ENCODE data around the gene RAB3IP. TPM values are rescaled to one million over a fixed set of nuclear protein-coding genes. Genes with fewer than 3 reads are reported as not detected.

The RAB3IP gene
- total RNA-seq, 1 donor from 2014 or later: 29.6 TPM

- H3K36me3 ChIP-seq: no peaks in the 10 kb centered on the region
- no peak overlapping the region for H3K27ac ChIP-seq
- H3K4me3 ChIP-seq: no peak overlapping the region
- peaks cover 4% of the 10 kb centered on the region for H3K4me1 ChIP-seq
- H3K9me3 ChIP-seq: no peaks in the 10 kb centered on the region
- no peak for TF ChIP-seq CTCF (IDR thresholded peaks at IDR 0.05)
- ATAC-seq (peak; percentile 66), DNase-seq (no peak)
- no peaks in the 10 kb centered on the region for H3K27me3 ChIP-seq
- intact Hi-C loops (cut with DNase I): no loop called here
Measured at GRCh38 chr12:69837657-69838415, 99.2 kb downstream of the RAB3IP start.

- Histone ChIP-seq H3K36me3 (no peaks in the 10 kb centered on the region), H3K9me3 (no peaks in the 10 kb centered on the region), H3K4me3 (no peak overlapping the region), H3K4me1 (no peaks in the 10 kb centered on the region), H3K27ac (no peak overlapping the region), H3K27me3 (no peaks in the 10 kb centered on the region)
- DNase-seq (no peak), ATAC-seq (no peak)
- TF ChIP-seq CTCF (IDR thresholded peaks at IDR 0.05): no peak
- intact Hi-C loops (cut with DNase I): no loop called here
Measured at GRCh38 chr12:69840727-69841126, 102.1 kb downstream of the RAB3IP start.

DNA sequence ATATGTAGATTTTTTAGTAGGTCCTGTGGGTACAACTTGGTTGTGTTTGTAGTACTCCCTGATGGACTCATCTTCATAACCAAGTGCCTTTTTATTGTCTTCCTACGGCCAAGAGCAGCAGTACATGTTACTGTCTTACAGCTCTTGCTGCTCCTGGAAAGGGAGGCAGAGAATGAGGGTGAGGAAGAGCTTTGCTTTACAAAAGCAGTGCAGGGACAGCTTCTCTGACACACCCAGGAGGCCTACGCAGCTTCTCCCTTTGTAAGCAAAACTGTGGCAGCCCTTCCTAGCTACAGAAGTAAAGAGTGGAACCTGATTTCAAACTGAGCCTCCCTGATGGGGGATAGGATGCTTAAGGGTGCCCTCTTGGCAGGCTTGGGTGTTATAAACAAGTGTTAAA lies 104.9 kb downstream of the RAB3IP start:
- Histone ChIP-seq H3K27ac (no peak overlapping the region), H3K36me3 (no peaks in the 10 kb centered on the region), H3K4me1 (no peaks in the 10 kb centered on the region), H3K4me3 (no peak overlapping the region), H3K27me3 (no peaks in the 10 kb centered on the region), H3K9me3 (no peaks in the 10 kb centered on the region)
- DNase-seq: no peak
- intact Hi-C loops (cut with DNase I): no loop called here
- no peak for TF ChIP-seq CTCF (IDR thresholded peaks at IDR 0.05)
- no peak for ATAC-seq

GRCh38 chr12:69844416-69844815 lies 105.8 kb downstream of the RAB3IP start:
- intact Hi-C loops (cut with DNase I): no loop called here
- TF ChIP-seq CTCF (IDR thresholded peaks at IDR 0.05): no peak
- ATAC-seq: no peak
- no peaks in the 10 kb centered on the region for H3K4me1 ChIP-seq
- H3K9me3 ChIP-seq: no peaks in the 10 kb centered on the region
- no peak overlapping the region for H3K4me3 ChIP-seq
- no peaks in the 10 kb centered on the region for H3K36me3 ChIP-seq
- no peak for DNase-seq
- no peaks in the 10 kb centered on the region for H3K27me3 ChIP-seq
- no peak overlapping the region for H3K27ac ChIP-seq

DNA sequence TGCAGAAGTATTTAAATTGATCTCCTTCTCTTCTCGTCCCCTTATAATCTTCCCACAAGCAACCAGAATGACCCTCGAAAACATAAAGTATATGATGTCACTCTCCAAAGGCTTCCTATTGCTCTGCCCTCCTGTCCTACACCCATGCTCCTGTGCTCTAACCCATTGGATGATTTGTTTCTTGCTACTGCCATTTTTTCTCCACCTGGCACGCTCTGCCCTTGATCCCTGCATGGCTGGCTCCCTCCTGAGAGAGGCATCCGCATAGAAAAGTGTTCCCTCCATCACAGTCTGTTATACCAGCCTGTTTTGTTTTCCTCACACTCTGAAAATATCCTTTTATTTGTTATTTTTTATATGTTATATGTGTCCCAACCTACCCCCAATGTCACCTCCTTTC lies 106.2 kb downstream of the RAB3IP start:
- DNase-seq: no peak
- H3K4me1 ChIP-seq: no peaks in the 10 kb centered on the region
- TF ChIP-seq CTCF (IDR thresholded peaks at IDR 0.05): no peak

More for the DNA sequence above, 106.2 kb downstream of the RAB3IP start:
- intact Hi-C loops (cut with DNase I): no loop called here
- Histone ChIP-seq H3K36me3 (no peaks in the 10 kb centered on the region), H3K27me3 (no peaks in the 10 kb centered on the region), H3K9me3 (no peaks in the 10 kb centered on the region), H3K4me3 (no peak overlapping the region), H3K27ac (no peak overlapping the region)
- ATAC-seq: no peak
